GM06990 (cell line): Measurements from ENCODE around the gene APH1A.
"Not testable (repeated sequence)": the region's sequence is repeated elsewhere in the genome, so short reads cannot be mapped to it uniquely, and the experiment has no call there.

ENCODE experiments used
- DNase-seq: peaks from one replicate; pipeline ENCODE4 v3.0.0-alpha.2; 2011; ENCODE audit not compliant: insufficient read length; ENCODE audit errors: extremely low read depth
- H3K27me3 ChIP-seq: replicated peaks from 2 replicates; pipeline ENCODE4 v1.6.0; 2011; ENCODE audit warnings: low read length; ENCODE audit not compliant: control insufficient read depth, insufficient read depth
- H3K36me3 ChIP-seq: 2 replicates; pipeline ENCODE4 v1.5.1; 2011; ENCODE audit warnings: low read length; ENCODE audit not compliant: control insufficient read depth, insufficient read depth
- H3K4me3 ChIP-seq: replicated peaks from 2 replicates; pipeline ENCODE4 v1.5.1; 2011; ENCODE audit warnings: low read depth, mild to moderate bottlenecking, control low read depth, low read length
- TF ChIP-seq, protein P1 (sequence below): IDR thresholded peaks from 2 replicates; pipeline ENCODE4 v1.5.1; 2011; ENCODE audit warnings: low read length, control low read depth, mild to moderate bottlenecking, inconsistent platforms; ENCODE audit not compliant: insufficient read depth, poor library complexity, severe bottlenecking

Gene APH1A

DNA sequence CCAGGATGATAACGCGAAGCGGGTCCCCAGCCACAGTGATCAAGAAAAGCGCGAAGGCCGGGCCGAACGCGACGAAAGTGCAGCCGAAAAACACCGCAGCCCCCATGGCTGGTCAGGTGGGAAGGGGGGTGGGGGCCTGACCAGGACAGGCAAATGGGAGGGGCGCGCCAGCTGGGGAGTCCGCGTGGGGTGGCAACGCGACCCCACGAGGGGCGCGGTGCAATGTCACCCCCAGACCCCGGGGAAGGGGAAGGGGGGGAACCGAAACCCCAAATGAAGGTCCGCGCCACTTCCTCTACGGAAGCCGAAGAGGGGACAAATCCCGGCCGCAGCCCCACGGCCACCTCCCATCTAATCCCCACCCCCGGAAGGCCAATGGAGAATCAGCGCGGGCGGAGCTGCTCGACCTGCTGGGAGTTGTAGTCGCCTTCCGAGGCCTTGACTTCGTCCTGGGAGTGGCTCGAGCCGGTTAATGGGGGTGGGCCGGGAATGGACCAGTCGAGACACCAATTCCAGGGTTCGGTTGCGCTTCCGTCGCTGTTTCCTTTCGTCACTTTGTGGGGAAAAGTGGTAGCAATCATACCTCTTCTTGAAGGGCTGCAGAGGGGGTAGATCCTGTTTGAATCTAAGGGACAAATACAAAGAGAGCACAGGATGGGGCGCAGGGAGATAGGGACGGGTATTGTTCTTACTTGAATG lies at the start of gene APH1A:
Gene APH1A, minus strand, starts transcription at position 312 of the 699 bp plus-strand sequence. Its CDS starts 206 bp downstream, at position 106.
- Histone ChIP-seq H3K27me3 (no peaks in the 10 kb centered on the region), H3K4me3 (peak within 1 kb of the TSS; percentile 82), H3K36me3 (peaks cover 13% of the 10 kb centered on the region)
- TF ChIP-seq, protein P1, sequence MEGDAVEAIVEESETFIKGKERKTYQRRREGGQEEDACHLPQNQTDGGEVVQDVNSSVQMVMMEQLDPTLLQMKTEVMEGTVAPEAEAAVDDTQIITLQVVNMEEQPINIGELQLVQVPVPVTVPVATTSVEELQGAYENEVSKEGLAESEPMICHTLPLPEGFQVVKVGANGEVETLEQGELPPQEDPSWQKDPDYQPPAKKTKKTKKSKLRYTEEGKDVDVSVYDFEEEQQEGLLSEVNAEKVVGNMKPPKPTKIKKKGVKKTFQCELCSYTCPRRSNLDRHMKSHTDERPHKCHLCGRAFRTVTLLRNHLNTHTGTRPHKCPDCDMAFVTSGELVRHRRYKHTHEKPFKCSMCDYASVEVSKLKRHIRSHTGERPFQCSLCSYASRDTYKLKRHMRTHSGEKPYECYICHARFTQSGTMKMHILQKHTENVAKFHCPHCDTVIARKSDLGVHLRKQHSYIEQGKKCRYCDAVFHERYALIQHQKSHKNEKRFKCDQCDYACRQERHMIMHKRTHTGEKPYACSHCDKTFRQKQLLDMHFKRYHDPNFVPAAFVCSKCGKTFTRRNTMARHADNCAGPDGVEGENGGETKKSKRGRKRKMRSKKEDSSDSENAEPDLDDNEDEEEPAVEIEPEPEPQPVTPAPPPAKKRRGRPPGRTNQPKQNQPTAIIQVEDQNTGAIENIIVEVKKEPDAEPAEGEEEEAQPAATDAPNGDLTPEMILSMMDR = no peak
- peak; percentile 92 for DNase-seq

DNA sequence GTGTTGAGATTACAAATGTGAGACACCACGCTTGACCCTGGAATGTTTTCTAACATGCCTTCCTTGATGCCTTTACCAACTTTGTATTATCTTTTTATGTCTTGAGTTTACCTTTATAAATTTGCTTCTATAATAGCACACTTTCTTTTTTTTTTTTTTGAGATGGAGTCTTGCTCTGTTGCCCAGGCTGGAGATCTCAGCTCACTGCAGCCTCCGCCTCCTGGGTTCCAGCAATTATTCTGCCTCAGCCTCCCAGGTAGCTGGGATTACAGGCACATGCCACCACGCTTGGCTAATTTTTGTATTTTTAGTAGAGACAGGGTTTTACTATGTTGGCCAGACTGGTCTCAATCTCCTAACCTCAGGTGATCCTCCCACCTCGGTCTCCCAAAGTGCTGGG lies 45.9 kb upstream of the APH1A start:
- not testable (repeated sequence) for H3K27me3 ChIP-seq, H3K4me3 ChIP-seq, DNase-seq, H3K36me3 ChIP-seq

DNA sequence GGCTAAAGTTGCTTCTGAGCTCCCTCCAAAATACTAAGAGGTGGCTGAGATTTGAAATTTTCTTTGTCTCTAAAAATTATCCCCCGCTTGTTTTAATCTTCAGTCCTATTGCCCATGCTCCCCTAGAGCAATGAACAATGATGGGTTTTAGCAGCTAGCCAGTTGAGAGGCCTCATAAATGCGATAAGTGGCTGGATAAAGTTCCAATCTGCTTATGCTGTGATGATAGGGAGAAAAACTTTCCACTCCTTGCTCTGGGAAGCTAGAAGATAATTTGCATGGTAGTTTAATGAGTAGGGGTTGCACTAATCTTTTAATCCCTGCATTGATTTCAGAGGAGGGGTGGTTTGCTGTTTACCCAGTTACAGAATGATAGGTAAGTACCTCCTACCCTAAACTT lies 42.9 kb upstream of the APH1A start:
- no peak overlapping the region for H3K4me3 ChIP-seq

DNA sequence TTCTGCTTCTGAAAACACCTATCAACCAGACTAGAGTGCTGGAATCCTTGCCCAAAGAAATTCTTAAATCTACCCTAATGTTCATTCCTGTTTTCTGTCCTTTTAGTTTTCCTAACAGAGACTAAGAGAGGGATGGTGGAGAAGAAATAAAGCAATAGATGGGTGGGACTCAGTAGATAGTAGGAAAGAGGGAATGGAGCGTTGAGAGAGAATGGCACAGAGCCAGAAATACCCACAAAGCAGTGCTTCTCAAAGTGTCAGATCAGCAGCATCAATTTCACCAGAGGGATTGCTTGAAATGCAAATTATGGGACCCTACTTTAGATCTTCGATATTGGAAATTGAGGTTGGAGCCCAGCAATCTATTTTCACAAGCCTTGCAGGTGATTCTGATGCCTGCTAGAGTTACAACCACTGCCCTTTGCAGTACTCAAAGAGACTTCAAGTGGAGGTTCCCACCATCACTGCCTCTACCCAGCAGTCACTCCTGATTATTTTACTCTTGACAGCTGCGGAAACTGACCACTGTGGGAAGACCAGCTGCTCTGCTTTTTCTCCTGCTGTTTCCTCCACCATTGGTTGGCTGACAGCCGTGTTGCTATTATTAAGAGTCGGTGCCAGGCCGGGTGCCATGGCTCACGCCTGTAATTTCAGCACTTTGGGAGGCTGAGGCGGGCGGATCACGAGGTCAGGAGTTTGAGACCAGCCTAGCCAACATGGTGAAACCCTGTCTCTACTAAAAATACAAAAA lies 41.1 kb upstream of the APH1A start:
- Histone ChIP-seq H3K4me3 (no peak overlapping the region), H3K36me3 (peaks cover 1% of the 10 kb centered on the region; the same call in 1 of the 2 replicates), H3K27me3 (no peaks in the 10 kb centered on the region)
- TF ChIP-seq, protein P1 = no peak
- DNase-seq = no peak

More for the DNA sequence above, 42.9 kb upstream of the APH1A start:
- Histone ChIP-seq H3K36me3 (no peaks in the 10 kb centered on the region; the same call in 1 of the 2 replicates), H3K27me3 (no peaks in the 10 kb centered on the region)
- TF ChIP-seq, protein P1 = no peak
- DNase-seq = no peak

DNA sequence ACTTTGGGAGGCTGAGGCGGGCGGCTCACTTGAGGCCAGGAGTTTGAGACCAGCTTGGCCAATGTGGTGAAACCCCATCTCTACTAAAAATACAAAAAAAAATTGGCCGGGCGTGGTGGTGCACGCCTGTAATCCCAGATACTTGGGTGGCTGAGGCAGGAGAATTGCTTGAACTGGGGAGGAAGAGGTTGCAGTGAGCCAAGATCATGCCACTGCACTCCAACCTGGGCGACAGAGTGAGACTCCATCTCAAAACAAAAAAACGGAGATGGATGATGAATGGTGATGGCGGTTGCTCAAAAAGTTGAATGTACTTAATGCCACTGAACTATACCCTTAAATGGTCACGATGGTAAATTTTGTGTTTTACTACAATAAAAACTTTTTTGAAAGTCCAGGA lies 39.8 kb upstream of the APH1A start:
- H3K27me3 ChIP-seq, H3K36me3 ChIP-seq, DNase-seq, H3K4me3 ChIP-seq: not testable (repeated sequence)

DNA sequence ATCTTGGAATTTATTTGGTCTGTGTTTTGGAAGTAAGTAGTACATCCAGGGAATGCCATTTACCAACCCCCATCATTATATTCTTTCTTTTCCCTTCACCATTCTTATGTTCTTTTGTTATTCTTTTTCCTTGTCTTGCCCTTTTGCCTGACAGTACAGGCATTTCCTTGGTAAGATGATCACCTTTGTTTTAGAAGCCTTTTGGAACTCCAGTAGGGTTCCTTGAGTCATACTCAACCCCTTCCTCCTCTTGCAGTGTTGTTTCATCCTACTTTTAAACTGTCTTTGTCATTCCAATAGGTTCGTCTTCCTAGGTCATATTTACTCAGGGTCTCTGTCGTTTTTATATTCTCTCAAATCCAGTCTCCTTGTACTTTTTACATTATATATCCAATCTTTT lies 34.1 kb upstream of the APH1A start:
- no peaks in the 10 kb centered on the region for H3K27me3 ChIP-seq
- no peak overlapping the region for H3K4me3 ChIP-seq
- no peak for DNase-seq
- TF ChIP-seq, protein P1 = no peak
- peaks cover 11% of the 10 kb centered on the region for H3K36me3 ChIP-seq
